ENCODE data around the gene NR5A2. TPM values are rescaled to one million over a fixed set of nuclear protein-coding genes. Genes with fewer than 3 reads are reported as not detected.

NR5A2 gene
- polyA plus RNA-seq, 6 donors from 2014 or later = not detected

DNA sequence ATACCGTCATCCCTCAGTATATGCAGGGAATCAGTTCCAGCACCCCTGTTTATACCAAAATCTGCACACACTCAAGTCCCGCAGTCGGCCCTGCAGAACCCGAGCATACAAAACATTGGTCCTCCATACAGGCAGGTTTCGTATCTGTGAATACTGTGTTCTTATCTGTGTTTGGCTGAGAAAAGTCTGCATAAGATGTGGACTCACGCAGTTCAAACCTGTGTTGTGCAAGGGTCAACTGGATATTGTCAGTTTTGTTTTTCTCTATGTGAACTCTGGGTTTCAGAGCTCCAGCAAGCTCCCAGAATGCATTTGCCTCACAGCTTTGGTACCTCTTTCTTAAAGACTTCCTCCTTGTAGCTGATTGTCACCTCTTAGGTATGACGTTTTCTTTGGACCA, 100.6 kb downstream of the NR5A2 start:
- Mint-ChIP-seq H3K36me3 (no peaks in the 10 kb centered on the region), H3K4me3 (no peak overlapping the region), H3K27me3 (peaks cover 0 to 7% (median 0%) of the 10 kb centered on the region in 3 donors), H3K9me3 (no peaks in the 10 kb centered on the region), H3K27ac (no peak overlapping the region), H3K4me1 (peaks cover 17 to 23% (median 18%) of the 10 kb centered on the region in 3 donors)
- ATAC-seq (ENCODE audit: low read depth in 2 of 2) = no peak
- DNase-seq = no peak

DNA sequence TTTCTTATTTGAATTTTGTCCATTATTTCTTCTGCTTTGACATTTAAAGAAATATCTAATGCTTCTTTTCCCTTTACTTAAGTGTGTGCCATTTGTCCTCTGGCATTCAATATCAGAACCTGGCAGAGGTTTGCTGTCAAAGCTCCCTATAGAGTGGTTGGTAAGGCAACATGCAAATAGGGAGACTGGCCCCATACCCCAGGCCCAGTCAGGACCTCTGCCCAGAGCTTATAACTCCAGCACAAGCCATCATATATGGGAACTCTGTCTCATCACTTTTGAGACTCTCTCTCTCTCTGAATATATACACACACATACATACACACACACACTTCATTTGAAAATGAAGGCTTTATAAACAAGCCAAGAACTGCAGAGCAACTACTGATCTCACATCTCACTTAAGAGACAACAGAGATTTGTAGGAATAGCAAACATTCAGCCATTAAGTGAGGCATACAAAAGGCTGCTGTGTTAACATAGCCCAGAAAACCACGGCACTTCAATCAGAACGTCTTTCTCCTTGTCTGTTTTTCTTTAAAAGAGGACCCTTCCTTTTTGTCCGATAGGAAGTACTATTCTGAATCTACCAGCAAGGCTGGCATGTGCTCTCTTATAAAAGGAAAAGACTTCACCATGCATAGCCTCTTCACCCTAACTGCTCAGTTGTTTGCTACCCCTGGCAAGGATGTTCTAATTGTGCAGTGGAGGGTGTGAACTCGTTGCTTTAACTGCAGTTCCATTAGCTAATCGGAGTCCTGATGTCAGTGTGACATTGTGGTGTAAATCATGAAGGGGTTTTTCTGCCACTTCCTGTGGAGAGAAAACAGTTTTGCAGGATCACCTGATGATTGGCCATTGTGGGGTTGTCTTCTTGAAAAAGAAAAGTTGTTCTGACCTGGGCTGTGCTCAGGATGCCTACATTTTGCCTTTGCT, 101.7 kb downstream of the NR5A2 start:
- H3K9me3 Mint-ChIP-seq = no peaks in the 10 kb centered on the region
- H3K27ac Mint-ChIP-seq = peak overlapping the region in 4 of 6 donors; percentile 39 to 70 (median 56)
- DNase-seq (peak; percentile 23), ATAC-seq (ENCODE audit: low read depth in 2 of 2) (peak; percentile 80 to 86)
- H3K4me3 Mint-ChIP-seq = peak overlapping the region in 2 of 8 donors; percentile 4 to 37
- H3K36me3 Mint-ChIP-seq = no peaks in the 10 kb centered on the region
- H3K27me3 Mint-ChIP-seq = peaks cover 0 to 4% (median 0%) of the 10 kb centered on the region in 3 donors
- H3K4me1 Mint-ChIP-seq = peaks cover 17 to 23% (median 18%) of the 10 kb centered on the region in 3 donors

DNA sequence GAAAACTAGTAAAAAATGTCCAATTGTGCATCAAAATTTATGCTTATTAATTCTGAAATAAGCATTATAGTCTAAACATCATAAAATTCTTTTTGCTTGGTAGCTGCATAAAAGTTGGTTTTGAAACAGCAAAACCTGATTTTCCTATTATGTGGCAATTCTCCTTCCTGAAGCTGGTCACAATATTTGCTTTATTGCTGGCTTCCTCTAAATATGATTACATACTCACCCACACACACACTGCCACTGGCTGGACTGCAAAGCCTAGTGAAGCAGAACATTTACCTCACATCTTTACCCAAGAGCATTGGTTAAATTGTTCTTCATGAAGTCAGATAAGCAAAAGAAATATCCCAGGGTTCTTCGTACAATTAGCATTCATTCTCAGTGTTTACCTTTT, 103.0 kb downstream of the NR5A2 start:
- ATAC-seq (ENCODE audit: low read depth in 2 of 2) (peak; percentile 67 to 73), DNase-seq (no peak)
- Mint-ChIP-seq H3K4me1 (peaks cover 17 to 23% (median 18%) of the 10 kb centered on the region in 3 donors), H3K27ac (peak overlapping the region in 1 of 6 donors; percentile 89), H3K9me3 (no peaks in the 10 kb centered on the region), H3K4me3 (no peak overlapping the region), H3K27me3 (peaks cover 0 to 4% (median 0%) of the 10 kb centered on the region in 3 donors), H3K36me3 (no peaks in the 10 kb centered on the region)

DNA sequence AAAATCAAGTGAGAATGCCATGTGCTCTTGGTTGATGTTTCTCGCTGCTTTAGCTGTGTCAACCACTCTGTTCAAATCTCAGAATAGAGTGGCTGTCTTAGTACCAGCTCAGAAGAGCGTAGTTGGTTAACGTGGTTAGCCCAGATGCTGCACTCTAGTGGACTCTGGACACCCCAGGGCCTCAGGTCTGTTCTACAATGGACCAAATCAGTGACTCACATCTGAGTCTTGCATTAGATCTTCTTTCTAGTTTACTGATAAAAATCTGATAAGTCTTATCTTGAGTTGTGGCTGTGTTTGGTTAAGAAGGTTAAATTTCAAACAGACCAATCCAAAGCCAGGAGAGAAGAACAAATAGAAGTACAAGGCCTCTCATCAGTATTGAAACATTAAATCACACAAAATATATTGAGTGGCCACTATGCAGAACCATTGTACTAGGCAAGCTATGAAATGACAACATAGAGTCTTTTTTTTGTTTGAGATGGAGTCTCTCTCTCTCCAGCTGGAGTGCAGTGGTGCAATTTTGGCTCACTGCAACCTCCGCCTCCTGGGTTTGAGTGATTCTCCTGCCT, 104.1 kb downstream of the NR5A2 start:
- H3K27ac Mint-ChIP-seq = no peak overlapping the region
- H3K9me3 Mint-ChIP-seq = no peaks in the 10 kb centered on the region
- DNase-seq (no peak), ATAC-seq (ENCODE audit: low read depth in 2 of 2) (no peak)
- peaks cover 17 to 23% (median 18%) of the 10 kb centered on the region in 3 donors for H3K4me1 Mint-ChIP-seq
- no peaks in the 10 kb centered on the region for H3K36me3 Mint-ChIP-seq
- H3K4me3 Mint-ChIP-seq = no peak overlapping the region
- peaks cover 0 to 4% (median 0%) of the 10 kb centered on the region in 3 donors for H3K27me3 Mint-ChIP-seq

DNA sequence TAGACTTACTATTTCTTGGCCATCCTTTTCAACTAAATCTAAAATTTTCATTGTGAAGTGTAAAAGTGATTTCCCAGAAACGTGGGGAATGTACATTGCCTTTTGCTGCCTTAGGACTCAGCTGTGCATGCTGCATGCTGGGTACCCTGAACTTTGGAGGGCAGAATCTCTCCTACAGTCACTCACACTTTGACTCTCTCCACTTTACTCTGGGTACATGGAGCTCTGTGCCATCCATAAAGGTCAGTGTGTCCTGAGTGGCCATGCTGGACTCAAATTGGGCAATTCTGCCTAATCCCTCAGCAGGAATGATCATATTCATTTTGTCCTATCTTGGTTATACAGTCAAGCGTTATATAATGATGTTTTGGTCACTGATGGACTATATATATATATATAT, 105.6 kb downstream of the NR5A2 start:
- H3K27ac Mint-ChIP-seq = no peak overlapping the region
- DNase-seq (no peak), ATAC-seq (ENCODE audit: low read depth in 2 of 2) (no peak)
- peaks cover 17 to 23% (median 18%) of the 10 kb centered on the region in 3 donors for H3K4me1 Mint-ChIP-seq
- H3K4me3 Mint-ChIP-seq = no peak overlapping the region
- H3K9me3 Mint-ChIP-seq = no peaks in the 10 kb centered on the region
- peaks cover 0 to 3% (median 0%) of the 10 kb centered on the region in 3 donors for H3K27me3 Mint-ChIP-seq
- H3K36me3 Mint-ChIP-seq = no peaks in the 10 kb centered on the region

DNA sequence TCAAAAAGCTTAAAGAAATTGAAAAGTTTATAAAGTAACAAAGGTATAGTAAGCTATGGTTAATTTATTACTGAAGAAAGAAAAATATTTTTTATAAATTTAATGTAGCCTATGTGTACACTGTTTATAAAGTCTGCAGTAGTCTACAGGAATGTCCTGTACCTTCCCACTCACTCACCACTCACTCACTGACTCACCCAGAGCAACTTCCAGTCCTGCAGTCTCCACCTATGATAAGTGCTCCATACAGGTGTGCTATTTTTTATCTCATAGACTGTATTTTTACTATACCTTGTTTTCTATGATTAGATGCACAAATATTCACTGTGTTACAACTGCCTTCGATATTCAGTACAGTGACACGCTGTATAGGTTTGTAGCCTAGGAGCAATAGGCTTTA, 106.6 kb downstream of the NR5A2 start:
- H3K4me1 Mint-ChIP-seq = peaks cover 14 to 18% (median 15%) of the 10 kb centered on the region in 3 donors
- no peaks in the 10 kb centered on the region for H3K9me3 Mint-ChIP-seq
- H3K4me3 Mint-ChIP-seq = no peak overlapping the region
- DNase-seq (no peak), ATAC-seq (ENCODE audit: low read depth in 2 of 2) (no peak)
- no peaks in the 10 kb centered on the region for H3K36me3 Mint-ChIP-seq
- no peak overlapping the region for H3K27ac Mint-ChIP-seq
- H3K27me3 Mint-ChIP-seq = no peaks in the 10 kb centered on the region

DNA sequence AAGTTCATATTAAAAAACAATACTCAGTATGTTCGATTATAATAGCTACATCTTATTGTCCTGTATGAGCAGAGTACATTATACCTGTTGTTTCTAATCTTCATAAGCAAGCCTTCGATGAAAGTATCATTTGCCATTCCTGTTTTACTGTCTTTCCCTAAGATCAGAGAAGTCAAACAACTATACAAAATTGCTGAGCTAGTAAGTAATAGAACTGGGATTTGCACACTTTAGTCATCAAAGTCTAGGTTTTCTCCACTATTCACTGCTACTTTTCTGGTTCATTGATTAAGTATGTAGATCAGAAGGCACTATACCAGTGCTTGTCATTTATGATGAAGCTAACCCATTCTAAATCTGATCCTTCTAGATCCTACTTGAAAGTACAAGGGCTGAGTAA, 108.9 kb downstream of the NR5A2 start:
- no peaks in the 10 kb centered on the region for H3K9me3 Mint-ChIP-seq
- H3K27me3 Mint-ChIP-seq = no peaks in the 10 kb centered on the region
- DNase-seq (no peak), ATAC-seq (ENCODE audit: low read depth in 2 of 2) (no peak)
- H3K4me3 Mint-ChIP-seq = no peak overlapping the region
- no peak overlapping the region for H3K27ac Mint-ChIP-seq
- peaks cover 3 to 7% (median 6%) of the 10 kb centered on the region in 3 donors for H3K4me1 Mint-ChIP-seq
- no peaks in the 10 kb centered on the region for H3K36me3 Mint-ChIP-seq

DNA sequence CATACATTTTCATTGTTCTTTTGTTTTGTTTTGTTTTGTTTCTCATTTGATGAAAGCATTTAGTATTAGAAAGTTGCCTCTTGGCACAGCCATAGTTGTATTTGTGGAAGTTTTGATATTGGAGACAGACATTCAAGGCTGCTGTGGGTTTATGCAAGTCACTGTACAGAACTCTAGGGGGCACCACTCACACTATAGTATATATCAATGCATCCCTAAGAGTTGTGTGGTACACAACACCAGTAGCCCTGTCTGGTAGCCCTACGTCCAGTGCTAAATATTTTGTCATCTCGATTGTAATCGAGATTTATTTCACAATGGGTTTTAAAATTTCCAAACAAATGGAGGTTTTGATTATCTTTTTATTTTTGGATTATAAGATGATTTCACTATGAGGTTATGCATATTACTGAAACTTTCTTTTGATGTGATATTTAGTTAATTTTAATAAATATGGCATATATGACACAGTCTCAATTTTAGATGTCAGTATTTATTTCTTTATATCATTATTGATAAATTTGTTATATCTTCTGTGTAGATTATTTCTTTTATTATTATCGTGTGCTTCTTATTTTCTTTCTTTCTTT, 112.2 kb downstream of the NR5A2 start:
- peaks cover 6 to 9% (median 7%) of the 10 kb centered on the region in 3 donors for H3K4me1 Mint-ChIP-seq
- ATAC-seq (ENCODE audit: low read depth in 2 of 2) = peak; percentile 77 to 94
- no peaks in the 10 kb centered on the region for H3K36me3 Mint-ChIP-seq
- peak overlapping the region in 1 of 6 donors; percentile 43 for H3K27ac Mint-ChIP-seq
- no peaks in the 10 kb centered on the region for H3K9me3 Mint-ChIP-seq
- DNase-seq = peak; percentile 31
- H3K4me3 Mint-ChIP-seq = no peak overlapping the region
- H3K27me3 Mint-ChIP-seq = no peaks in the 10 kb centered on the region

DNA sequence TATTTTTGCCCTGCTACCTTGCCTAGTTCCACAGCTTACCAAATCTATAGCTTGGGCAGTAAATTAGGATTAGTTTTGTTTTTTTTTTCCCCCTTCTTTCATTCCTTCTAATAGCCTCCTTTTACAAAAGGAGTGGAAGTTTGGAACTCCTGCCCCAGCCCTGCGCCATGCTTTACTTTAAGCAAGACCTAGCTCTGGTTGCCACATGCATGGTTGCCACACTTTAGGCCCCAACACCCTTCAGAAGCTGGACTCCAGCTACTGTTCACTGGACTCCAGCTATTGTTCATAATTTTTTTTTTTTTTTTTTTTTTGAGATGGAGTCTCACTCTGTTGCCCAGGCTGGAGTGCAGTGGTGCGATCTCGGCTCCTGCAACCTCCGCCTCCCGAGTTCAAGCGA, 115.8 kb downstream of the NR5A2 start:
- H3K4me3 Mint-ChIP-seq = no peak overlapping the region
- DNase-seq = no peak
- H3K27ac Mint-ChIP-seq = peak overlapping the region in 1 of 6 donors; percentile 53
- H3K9me3 Mint-ChIP-seq = no peaks in the 10 kb centered on the region
- ATAC-seq (ENCODE audit: low read depth in 2 of 2) = no peak
- H3K27me3 Mint-ChIP-seq = no peaks in the 10 kb centered on the region
- peaks cover 6 to 17% (median 14%) of the 10 kb centered on the region in 3 donors for H3K4me1 Mint-ChIP-seq
- no peaks in the 10 kb centered on the region for H3K36me3 Mint-ChIP-seq

DNA sequence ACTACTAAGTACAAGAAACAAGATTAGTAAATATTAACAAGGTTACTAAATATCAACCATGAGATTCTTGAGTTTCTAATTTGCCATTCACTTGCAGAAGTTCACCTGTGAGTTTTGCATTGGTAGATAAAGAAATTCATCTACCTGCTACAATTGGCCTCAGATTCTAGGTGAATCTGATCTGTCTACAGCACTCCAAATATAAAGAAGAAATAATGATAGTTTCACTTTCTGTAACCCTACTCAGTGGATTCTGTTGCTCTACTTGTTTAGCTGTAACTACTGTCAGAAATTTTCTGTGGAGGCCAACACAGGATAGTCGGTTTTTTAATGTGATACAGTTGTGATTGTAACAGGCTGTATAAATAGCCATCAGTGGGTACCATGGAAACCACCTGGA, 118.6 kb downstream of the NR5A2 start:
- H3K4me3 Mint-ChIP-seq = no peak overlapping the region
- peaks cover 17 to 27% (median 24%) of the 10 kb centered on the region in 3 donors for H3K4me1 Mint-ChIP-seq
- ATAC-seq (ENCODE audit: low read depth in 2 of 2) = peak; percentile 58 to 61
- peak overlapping the region in 1 of 6 donors; percentile 56 for H3K27ac Mint-ChIP-seq
- no peaks in the 10 kb centered on the region for H3K36me3 Mint-ChIP-seq
- H3K27me3 Mint-ChIP-seq = no peaks in the 10 kb centered on the region
- H3K9me3 Mint-ChIP-seq = no peaks in the 10 kb centered on the region
- no peak for DNase-seq

DNA sequence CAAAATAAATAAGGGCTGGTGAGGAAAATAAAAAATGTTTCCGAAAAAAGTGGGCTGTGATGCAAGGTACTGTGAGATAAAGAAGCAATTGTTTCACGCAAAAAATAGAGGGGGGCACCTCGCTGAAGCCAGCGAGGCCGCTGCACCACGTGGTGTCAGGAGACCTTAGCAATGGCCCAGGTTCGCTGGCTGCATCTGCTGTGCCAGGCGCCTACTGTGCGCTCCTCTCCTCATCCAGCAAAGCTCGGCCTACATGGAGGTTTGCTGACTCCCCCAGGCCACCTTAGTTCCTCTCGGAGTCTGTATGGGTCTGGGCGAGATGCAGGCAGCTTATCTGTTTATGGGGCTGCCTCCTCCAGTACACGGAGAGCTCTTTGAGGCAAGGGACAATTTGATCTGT, 119.6 kb downstream of the NR5A2 start:
- no peak overlapping the region for H3K4me3 Mint-ChIP-seq
- no peaks in the 10 kb centered on the region for H3K36me3 Mint-ChIP-seq
- H3K9me3 Mint-ChIP-seq = no peaks in the 10 kb centered on the region
- no peak for DNase-seq
- peak overlapping the region in 2 of 6 donors; percentile 35 to 63 for H3K27ac Mint-ChIP-seq
- no peaks in the 10 kb centered on the region for H3K27me3 Mint-ChIP-seq
- ATAC-seq (ENCODE audit: low read depth in 2 of 2) = no peak
- peaks cover 19 to 33% (median 26%) of the 10 kb centered on the region in 3 donors for H3K4me1 Mint-ChIP-seq

DNA sequence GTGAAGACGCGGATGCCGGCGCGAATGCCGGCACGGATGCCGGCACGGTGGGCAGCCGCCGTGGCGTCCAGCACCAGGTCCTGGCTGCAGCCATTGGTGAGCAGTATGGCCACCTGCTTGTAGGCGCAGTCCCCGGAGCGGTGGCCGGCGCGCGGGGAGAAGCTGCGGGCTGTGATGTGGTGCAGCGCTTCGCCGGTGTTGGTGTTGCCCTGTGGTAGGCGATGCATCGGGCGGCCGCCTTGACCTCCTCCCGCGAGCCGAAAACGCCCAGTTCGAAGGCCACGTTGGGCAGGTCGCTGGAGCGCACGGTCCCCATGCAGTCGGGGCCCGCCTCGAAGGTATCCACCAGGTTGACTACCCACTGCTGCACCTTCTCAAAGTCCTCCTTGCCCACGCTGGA, 120.2 kb downstream of the NR5A2 start:
- Mint-ChIP-seq H3K4me3 (peak overlapping the region in 2 of 8 donors; percentile 35 to 59), H3K9me3 (no peaks in the 10 kb centered on the region), H3K36me3 (no peaks in the 10 kb centered on the region), H3K27me3 (no peaks in the 10 kb centered on the region), H3K4me1 (peaks cover 22 to 37% (median 32%) of the 10 kb centered on the region in 3 donors), H3K27ac (no peak overlapping the region)
- ATAC-seq (ENCODE audit: low read depth in 2 of 2) = no peak
- DNase-seq = no peak

DNA sequence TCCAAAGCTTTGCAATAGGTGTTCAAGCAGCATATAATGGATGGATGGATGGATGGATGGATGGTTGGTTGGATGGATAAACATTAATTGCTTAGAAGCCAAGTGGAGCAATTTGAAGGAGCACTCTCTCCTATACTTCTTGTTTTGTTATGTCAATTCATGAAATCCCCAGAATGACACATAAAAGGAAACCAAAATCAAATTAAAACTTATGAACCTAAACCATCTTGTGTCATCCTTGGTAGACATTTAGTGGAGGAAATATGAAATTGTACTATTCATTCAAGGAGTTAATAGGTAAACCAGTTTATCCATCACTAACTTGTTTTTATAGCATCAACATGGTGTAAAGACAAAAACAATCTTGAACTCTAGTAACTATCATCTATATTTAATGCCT, 122.5 kb downstream of the NR5A2 start:
- ATAC-seq (ENCODE audit: low read depth in 2 of 2) (no peak), DNase-seq (no peak)
- Mint-ChIP-seq H3K27ac (peak overlapping the region in 3 of 6 donors; percentile 50 to 99 (median 88)), H3K36me3 (no peaks in the 10 kb centered on the region), H3K9me3 (no peaks in the 10 kb centered on the region), H3K4me3 (peak overlapping the region in 2 of 8 donors; percentile 4 to 60), H3K27me3 (no peaks in the 10 kb centered on the region), H3K4me1 (peaks cover 40 to 51% (median 49%) of the 10 kb centered on the region in 3 donors)

All from naive B cell (primary cell).